Renal cortex interstitium (tissue), 11 donors: Measurements from ENCODE around the gene CCDC141. TPM values are rescaled to one million over a fixed set of nuclear protein-coding genes. Genes with fewer than 3 reads are reported as not detected.

Source experiments
- DNase-seq, 11 donors: peaks; one replicate each; pipeline ENCODE4 v3.0.0-alpha.2; 2013; ENCODE audit warnings: low read depth in 9 of 11, low spot score in 4 of 11; ENCODE audit errors: extremely low read depth in 1 of 11
- polyA plus RNA-seq, 3 donors: library from polyadenylated mRNA; unstranded; fragments of 120-200 nt; gene quantifications; one replicate each; pipeline ENCODE4 v1.2.1, GENCODE V29; 2013; ENCODE audit not compliant: insufficient read length in 3 of 3

The CCDC141 gene
- polyA plus RNA-seq, 3 donors: 0.22 to 0.32 (median 0.22) TPM

GRCh38 chr2:178819992-178820391, 229.9 kb downstream of the CCDC141 start:
- no peak for DNase-seq

GRCh38 chr2:178819147-178819875, 230.6 kb downstream of the CCDC141 start:
- DNase-seq: no peak

- no peak for DNase-seq
Measured at GRCh38 chr2:178811901-178812300, 238.0 kb downstream of the CCDC141 start.

GRCh38 chr2:178811045-178811444, 238.9 kb downstream of the CCDC141 start:
- no peak for DNase-seq

GRCh38 chr2:178810422-178810821, 239.5 kb downstream of the CCDC141 start:
- DNase-seq: no peak

- DNase-seq: no peak
Measured at GRCh38 chr2:178807227-178808008, 242.5 kb downstream of the CCDC141 start, which contains the start of gene TTN. Gene TTN (minus strand): TSS chr2:178807423. CDS start chr2:178804642, 2,781 bp downstream.

GRCh38 chr2:178806543-178806942, 243.4 kb downstream of the CCDC141 start:
- no peak for DNase-seq

- DNase-seq: no peak
Measured at GRCh38 chr2:178805457-178805856, 244.5 kb downstream of the CCDC141 start.

GRCh38 chr2:178804791-178805190, 245.1 kb downstream of the CCDC141 start:
- DNase-seq: no peak

- DNase-seq: no peak
Measured at GRCh38 chr2:178800510-178800909, 249.4 kb downstream of the CCDC141 start.

- DNase-seq: no peak
Measured at GRCh38 chr2:178799305-178799704, 250.6 kb downstream of the CCDC141 start.

- DNase-seq: peak in 9 of 11 donors; percentile 4 to 36 (median 16)
Measured at GRCh38 chr2:178796079-178796677, 253.8 kb downstream of the CCDC141 start.

- DNase-seq: no peak
Measured at GRCh38 chr2:178787934-178788333, 262.0 kb downstream of the CCDC141 start.

GRCh38 chr2:178787155-178787554, 262.8 kb downstream of the CCDC141 start:
- DNase-seq: no peak

GRCh38 chr2:178783889-178784288, 266.0 kb downstream of the CCDC141 start:
- DNase-seq: no peak

- DNase-seq: no peak
Measured at GRCh38 chr2:178782236-178782635, 267.7 kb downstream of the CCDC141 start.
